ENCODE data around the gene MPV17L.
A peak's percentile ranks its signal among the peaks of the same experiment; 100 is the strongest.
"Not testable (repeated sequence)": the region's sequence is repeated elsewhere in the genome, so short reads cannot be mapped to it uniquely, and the experiment has no call there.

Gene MPV17L

DNA sequence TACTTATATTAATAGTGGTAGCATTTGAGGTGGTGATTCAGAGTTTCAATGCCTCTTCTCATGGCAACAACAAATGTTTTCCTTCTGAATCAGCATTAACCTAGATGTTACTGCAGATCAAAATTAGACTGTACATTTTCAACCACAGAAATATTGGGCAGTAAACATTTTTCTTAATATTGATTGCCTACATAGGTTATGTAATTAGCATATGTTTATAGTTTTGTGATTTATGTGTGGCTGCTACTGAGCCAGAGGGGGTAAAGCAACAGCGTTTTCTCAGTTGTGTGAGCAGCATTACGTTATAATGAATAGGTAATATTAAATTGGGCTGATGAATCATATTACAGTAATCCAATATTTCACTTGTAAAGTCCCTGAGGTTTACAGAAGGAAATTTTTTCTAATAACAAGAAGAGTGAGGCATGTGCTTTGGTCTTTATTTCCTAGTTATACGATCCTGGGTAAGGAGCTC is 20.0 kb downstream of the MPV17L start:
- DNase-seq, result no peak

DNA sequence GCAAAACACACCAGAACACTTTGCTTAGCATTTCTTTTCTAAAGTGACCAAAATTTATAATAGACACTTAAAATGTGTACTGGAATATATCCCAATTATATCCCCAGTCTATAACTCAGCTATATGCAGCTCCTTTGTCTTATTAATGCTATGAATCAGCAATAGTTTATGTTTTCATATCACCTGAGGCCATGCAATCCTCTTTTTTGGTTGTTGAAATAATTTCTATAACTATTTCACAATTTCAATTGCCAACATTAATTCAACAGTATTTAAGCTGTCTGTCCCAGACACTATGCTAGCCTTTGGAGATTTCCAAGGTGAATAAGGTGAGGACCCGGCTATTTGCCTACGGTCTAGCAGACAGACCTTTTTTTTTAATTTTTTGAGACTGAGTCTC is 21.6 kb downstream of the MPV17L start:
- DNase-seq, result no peak

DNA sequence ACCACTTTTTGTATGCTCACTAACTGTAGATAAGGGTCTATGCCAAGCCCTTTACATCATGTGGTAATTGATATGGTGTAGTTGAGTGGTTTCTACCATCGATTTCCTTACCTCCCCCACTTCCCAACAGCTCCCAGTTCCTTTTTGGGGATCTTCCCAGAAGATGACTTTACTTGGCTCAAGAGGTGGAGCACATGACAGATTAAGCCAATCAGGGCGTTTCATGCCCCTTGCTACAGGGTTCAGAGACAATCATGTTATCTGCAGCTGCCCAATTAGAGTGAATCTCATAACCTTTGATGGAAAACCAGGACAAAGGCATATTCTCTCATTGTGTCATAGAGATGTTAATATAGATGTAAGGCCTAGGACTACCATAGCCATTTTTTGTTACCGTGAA is 22.7 kb downstream of the MPV17L start:
- no peak for DNase-seq

DNA sequence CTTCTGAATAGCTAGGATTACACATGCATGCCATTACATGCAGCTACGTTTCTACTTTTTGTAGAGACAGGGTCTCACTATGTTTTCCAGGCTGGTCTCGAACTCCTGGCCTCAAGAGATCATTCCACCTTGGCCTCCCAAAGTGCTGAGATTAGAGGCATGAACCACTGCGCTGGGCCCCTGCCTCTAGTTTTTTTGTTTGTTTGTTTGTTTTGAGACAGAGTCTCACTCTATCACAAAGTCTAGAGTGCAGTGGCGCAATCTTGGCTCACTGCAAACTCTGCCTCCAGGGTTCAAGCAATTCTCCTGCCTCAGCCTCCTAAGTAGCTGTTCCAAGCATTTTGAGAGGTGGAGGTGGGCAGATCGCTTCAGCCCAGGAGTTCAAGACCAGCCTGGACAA is 26.1 kb downstream of the MPV17L start:
- DNase-seq, result not testable (repeated sequence)

DNA sequence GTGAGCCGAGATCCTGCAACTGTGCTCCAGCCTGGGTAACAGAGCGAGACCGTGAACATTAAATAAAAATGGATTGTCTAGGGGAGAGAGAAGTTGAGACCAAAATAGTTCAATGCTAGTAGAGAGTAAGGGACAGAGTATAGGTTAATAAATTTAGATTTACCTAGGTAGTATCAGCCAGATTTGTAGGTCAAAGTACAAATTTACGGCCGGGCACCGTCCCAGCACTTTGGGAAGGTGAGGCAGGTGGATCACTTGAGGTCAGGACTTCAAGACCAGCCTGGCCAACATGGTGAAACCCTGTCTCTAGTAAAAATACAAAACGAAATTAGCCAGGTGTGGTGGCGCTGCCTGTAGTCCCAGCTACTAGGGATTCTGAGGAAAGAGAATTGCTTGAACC is 26.7 kb downstream of the MPV17L start:
- no peak for DNase-seq

DNA sequence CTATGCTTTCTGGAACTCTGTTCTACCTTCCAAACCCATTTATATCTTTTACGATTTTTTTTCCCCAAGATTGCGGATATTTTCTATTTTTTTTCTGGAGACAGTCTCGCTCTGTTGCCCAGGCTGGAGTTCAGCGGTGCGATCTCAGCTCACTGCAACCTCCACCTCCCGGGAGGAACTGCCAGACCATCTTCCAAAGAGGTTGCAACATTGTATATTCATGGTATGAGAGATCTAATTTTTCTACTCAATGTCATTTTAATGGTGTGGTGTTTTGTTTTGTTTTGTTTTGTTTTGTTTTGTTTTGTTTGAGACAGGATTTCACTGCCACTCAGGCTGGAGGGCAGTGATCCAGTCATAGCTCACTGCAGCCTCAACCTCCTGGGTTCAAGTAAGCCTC is 30.3 kb downstream of the MPV17L start:
- no peak for DNase-seq

DNA sequence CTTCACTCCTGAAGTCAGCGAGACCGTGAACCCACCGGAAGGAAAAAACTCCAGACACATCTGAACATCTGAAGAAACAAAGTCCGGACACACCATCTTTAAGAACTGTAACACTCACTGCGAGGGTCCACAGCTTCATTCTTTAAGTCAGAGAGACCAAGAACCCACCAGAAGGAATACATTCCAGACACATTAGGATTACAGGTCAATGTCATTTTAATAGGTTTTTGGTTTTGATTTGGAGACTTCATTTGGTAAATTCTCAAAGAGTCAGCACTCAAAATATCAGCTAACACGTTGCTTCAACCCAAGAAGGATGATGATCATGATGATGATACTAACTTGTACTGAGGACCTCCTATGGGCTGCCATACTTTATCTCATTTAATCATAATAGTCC is 31.2 kb downstream of the MPV17L start:
- DNase-seq, result no peak

DNA sequence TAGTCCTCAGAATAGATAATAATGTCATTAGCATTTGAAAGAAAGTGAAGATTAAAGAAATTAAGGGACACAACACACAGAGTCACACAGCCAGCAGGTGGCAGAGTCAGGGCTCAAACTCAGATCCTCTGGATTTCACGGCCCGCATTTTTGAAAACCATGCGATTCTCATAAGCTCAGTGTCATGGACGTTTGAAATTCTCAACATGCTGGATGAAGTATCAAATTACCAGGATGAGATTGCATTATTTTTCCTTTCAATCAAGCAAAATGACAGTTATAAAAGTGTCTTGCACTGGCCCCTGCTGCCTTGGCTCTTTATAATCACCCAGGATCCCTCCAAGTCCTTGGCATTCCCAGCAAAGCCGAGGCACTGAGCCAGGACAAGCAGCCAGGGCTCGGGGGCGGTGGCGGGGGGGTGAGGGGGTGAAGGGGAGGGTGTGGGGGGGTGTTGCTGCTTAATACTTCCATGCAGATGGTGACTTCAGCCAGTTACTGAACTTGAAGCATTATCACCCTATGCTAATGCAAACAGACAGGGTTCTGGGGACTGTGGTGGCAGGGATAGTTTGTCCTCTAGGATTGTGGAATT is 32.2 kb downstream of the MPV17L start:
- peak; percentile 22 for DNase-seq

DNA sequence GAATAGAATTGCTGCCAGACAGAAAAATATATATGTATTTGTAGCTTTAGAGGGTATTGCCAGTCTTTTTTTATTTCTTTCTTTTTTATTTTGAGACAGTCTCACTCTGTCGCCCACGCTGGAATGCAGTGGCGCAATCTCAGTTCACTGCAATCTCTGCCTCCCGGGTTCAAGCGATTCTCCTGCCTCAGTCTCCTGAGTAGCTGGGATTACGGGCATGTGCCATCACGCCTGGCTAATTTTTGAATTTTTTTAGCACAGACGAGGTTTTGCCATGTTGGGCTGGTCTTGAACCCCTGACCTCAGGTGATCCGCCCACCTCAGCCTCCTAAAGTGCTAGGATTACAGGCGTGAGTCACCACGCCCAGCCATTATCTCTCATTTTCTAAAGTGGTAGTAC is 35.3 kb downstream of the MPV17L start:
- not testable (repeated sequence) for DNase-seq

DNA sequence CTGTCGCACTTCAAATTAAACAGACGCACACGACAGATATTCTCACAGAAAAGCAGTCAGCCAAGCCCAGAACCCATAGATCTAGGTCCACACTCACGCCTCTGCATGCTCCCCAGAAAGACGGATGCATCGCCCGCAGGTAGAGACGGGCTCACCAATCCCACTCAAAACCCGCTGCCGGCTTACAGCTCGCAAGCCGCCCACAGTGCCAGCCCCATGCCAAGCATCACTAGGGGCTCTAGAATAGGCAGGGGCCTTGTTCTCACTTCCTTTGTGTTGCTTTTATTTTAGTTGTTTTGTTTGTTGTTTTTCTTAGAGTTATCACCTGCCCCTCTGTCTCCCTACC is 38.5 kb downstream of the MPV17L start:
- DNase-seq, result no peak

DNA sequence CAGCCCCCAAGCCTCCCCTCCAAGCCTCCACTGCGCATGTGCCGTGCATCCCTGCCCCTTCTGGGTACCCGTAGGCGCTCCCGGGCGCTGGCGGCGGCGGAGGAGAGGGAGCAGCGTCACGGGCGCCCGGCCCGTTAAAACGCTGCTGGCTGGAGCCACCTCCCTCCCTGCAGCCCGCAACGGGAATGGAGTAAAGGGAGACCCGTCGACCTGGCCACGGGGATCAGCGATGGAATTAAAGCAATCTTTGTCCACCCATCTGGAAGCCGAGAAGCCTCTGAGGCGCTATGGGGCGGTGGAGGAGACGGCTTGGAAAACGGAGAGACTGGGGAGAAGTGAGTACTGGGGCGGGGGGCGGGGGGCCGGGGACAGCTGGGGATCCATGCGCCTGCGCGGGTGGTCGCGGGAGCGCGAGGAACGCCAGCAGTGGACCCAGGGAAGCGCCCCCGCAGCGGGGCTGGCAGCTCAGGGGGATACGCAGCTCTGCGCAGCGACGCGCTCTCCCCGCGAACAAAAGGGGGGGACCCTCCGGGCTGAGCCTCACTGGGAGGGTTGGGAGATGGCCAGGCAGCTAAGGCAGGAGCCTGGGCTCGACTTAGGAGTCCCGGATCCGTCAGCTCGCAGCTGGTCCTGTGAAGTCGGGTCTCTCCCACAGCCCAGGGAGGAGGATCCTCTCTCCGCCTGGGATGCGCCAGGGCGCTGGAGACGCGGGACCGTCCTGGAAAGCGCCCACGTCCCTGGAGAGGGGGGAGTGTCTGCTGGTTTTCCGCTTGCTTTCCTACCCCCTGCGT is 39.1 kb downstream of the MPV17L start, which contains the start of gene BMERB1:
TSS of gene BMERB1 (plus strand) at position 164 of the 791 bp plus-strand sequence. CDS start at position 230, 66 bp downstream.
- peak; percentile 33 for DNase-seq

DNA sequence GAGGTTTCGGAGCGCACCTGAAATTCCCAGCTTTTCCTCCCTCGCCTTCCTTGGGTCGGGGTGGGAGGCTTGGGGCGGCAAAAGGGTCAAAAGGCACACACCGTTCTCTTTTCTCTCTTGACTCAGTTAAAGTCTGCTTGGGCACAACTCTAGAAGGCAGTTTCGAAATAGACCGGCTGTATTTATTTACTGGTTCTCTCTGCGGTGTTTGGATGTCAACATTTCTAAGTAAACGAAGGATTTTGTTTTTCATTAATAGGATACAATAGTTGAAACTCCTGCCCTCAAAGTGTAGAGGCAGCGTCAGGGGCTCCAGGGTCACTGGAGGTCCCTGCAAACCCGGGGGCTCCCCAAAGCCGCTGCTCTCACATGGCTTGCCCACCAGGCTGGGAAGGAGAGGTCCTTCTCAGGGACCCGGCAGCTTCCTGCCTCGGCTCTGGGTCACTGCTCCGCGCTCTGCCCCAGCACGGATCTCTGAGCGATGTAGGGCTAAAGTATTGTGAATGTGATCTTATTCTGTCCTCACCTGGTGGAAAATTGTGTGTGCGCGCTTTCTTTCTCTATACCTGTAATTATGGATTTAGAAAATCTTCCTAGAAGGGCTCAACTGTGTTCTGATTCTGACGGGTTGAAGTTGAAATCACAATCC is 39.8 kb downstream of the MPV17L start:
- no peak for DNase-seq

DNA sequence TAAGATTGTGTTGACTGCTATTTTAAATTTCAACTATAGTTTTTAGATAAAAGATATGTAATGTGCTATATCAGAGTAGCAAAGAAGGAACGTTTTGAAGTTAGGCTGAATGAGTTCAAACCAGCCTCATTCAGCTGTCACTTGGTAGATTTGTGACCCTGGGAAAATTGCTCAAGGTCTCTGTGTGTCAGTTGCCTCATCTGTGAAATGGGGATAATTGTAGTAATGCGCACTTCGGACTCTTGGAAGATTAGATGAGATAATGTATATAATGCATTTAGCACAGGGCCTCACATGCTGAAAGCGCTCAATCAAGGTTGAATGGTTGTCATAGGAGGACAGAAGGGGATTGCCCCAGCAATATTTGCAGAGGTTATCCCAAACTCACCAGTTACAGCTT is 43.5 kb downstream of the MPV17L start:
- no peak for DNase-seq

DNA sequence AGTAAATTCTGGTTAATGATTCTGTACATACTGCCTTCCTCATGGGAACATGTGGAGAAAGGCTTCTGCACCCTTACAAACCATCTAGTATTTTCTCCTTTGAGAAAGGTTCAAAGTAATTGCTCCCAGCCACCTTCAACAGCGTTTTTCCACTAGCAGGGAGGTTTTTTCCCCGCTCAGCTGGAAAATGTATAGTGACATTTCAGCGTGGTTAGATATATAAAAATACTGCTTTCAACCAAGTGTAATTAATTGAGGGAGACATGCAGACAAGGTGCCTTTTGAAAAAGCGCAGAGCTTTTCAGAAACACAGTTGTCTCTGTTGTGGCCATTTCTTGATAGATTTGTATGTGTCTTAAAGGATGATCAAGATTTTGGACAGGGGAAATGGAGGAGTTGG is 44.0 kb downstream of the MPV17L start:
- DNase-seq, result no peak

DNA sequence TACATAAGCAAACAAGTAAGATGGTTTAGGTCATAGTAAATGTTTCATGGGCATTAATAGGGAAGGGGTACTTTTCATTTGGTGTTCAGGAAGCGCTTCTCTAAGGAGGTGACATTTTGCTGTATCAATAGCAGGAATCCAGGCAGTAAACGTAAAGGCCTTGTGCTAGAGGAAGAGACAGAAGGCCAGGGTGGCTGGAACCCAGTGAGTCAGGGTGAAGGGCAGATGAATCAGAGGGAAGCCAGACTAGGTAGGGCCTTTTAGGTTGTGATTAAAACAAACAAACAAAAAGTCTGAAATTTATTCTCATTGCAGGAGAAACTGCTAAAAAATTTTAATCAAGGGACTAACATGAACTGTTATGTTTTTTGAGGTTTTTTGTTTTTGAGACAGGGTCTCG is 45.3 kb downstream of the MPV17L start:
- no peak for DNase-seq

DNA sequence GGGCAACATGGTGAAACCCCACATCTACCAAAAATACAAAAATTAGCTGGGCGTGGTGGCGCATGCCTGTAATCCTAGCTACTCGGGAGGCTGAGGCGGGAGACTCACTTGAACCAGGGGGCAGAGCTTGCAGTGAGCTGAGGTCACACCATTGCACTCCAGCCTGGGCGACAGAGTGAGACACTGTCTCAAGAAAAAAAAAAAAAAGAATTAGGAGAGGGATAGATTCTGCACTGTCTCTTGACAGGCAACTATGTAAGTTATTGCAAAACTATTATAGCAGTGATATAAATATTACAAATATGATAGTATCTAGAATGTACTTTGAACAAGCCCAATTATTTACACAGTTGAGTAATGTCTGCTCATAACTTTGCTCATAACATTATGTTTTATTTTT is 46.6 kb downstream of the MPV17L start:
- DNase-seq, result not testable (repeated sequence)

DNA sequence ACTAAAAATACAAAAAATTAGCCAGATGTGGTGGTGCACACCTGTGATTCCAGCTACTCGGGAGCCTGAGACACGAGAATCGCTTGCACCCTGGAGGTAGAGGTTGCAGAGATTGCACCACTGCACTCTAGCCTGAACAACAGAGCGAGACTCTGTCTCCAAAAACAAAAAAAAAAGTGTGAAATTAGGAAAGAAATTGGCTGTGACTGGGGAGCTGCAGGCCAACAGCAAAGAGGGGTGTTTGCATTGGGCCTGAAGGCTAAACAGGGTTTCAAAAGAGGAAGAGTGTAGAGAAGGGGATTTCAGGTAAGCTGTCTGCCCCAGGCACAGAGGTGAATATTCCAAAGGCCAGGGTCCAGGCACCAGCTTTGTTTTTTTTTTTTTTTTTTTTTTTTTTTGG is 48.2 kb downstream of the MPV17L start:
- no peak for DNase-seq

DNA sequence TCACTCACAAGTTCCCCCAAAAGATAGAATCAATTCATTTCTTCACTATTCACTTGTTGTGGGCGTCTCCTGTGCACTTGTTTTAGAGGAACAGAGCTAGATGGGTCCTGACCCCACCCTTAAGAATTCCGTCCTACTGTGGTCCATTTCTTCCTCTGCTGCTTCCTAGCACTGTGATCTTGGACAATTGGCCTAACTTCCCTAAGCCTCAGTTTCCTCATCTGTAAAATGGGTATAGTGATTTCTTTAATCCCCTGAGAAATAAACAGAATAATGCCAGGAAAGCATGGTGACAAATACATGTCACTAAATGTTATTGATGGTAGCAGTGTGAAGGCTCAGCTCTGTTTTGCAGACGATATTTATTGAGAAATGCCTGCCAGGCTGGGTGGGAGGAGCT is 48.7 kb downstream of the MPV17L start:
- no peak for DNase-seq

DNA sequence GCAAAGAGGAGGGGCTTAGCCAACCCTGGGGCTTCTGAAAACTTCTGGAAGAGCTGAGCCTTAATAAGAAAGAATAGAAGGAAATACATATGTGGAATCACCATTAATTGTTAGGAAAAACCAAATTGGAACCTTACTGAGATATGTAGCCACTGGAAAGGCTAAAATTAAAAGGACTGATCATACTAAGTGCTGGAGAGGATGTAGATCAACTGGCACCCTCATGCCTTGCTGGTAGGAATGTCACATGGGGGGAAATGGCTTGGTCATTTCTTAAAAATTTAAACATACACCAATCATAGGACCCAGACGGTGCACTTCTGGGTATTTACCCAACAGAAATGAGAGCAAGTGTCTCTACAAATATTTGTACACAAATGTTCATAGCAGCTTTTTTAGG is 49.9 kb downstream of the MPV17L start:
- DNase-seq, result no peak

DNA sequence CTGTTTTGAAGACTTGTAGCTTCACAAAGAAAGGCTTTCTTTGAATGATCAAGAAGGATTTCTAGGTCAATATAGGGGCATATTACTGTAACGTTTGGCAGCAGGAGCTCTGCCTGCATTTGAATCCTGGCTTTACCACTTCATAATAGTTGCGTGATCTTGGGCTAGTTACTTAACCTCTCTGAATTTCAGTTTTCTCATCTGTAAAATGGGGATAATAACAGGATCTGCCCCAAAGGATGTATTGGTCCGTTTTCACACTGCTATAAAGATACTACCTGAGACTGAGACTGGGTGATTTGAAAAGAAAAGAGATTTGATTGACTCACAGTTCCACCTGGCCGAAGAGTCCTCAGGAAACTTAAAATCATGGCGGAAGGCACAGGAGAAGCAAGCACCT is 51.3 kb downstream of the MPV17L start:
- no peak for DNase-seq

DNA sequence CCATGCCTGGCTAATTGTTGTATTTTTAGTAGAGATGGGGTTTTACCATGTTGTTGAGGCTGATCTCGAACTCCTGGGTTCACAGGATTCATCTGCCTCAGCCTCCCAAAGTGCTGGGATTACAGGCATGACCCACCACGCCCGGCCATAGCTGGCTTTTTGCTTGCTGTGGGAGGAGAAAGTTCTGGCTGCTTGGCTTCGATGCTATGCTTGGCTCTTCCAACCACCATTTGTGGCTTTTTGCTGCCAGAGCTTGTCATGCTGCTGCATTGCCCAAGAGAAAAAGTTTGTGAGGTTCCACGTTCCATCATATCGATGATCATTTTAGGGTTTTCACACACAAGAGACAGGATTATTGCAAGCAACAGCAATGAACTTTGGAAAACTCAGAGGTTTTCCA is 55.1 kb downstream of the MPV17L start:
- no peak for DNase-seq

DNA sequence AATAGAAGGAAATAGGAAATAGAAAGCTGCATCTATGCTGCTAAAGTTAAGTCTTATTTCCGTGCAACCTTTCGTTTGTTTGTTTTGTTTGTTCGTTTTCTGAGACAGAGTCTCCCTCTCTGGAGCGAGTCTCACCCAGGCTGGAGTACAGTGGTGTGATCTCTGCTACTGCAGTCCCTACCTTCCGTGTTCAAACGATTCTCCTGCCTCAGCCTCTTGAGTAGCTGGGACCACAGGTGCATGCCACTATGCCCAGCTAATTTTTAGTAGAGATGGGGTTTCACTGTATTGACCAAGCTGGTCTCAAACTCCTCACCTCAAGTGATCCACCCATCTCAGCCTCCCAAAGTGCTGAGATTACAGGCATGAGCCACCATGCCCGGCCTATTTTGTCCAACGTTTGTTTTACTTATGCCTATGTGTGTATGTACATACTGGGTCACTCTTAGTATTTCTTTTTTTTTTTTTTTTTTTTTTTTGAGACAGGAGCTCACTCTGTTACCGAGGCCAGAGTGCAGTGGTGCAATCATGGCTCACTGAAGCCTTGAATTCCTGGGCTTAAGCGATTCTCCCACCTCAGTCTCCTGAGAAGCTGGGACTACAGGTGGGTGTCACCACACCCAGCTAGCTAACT is 55.7 kb downstream of the MPV17L start:
- DNase-seq, result no peak

DNA sequence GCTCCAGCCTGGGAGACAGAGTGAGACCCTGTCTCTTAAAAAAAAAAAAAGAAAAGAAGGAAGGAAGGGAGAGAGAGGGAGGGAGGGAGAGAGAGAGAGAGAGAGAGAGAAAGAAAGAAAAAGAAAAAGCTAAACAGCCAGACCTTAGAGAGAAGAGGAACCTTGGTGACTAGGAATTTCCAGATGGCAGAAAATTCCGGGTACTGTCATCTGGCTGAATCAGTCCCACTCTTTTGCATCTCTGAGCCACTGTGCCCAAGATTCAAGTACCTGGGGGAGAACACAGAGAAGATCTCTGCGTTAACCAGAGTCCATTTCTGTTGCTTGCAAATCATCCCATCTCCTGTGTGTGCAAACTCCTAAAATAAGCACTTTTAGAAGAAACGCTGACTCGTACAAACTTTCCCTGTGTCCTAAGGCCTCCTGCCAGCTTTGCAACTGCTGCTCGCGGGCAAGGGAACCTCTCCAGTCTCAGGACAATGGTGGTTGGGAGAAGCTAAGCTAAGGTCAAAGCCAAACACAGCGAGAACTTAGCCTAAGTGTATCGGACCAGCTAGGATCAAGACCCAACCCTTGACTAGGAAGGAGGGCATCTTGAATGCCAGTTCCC is 56.8 kb downstream of the MPV17L start:
- DNase-seq, result no peak
